HL-60 (cell line): ENCODE data around the gene GUCA2A.

Experiments
- DNase-seq, 2 experiments: peaks; one replicate each; pipeline ENCODE4 v3.0.0-alpha.2; 2010 to 2020; ENCODE audit warnings: low read depth in 1 of 2, low spot score in 1 of 2
- H3K27ac ChIP-seq: fragments of 250-450 bp; sonication (Bioruptor Pico); replicated peaks from 2 replicates; pipeline ENCODE4 v1.5.1; 2020; ENCODE audit warnings: mild to moderate bottlenecking, moderate library complexity
- H3K27me3 ChIP-seq: fragments of 250-450 bp; sonication (Bioruptor Pico); 2 replicates; pipeline ENCODE4 v1.5.1; 2021; ENCODE audit warnings: mild to moderate bottlenecking, moderate library complexity; ENCODE audit not compliant: insufficient read depth, poor library complexity, severe bottlenecking
- H3K4me3 ChIP-seq: replicated peaks from 2 replicates; pipeline ENCODE4 v1.5.1; 2011; ENCODE audit warnings: mild to moderate bottlenecking, control low read depth, low read length; ENCODE audit not compliant: insufficient read depth
- GABPA ChIP-seq: IDR thresholded peaks from 2 replicates; pipeline ENCODE4 v1.6.1; 2012; ENCODE audit warnings: low read depth
- POLR2AphosphoS5 ChIP-seq: IDR thresholded peaks from 2 replicates; pipeline ENCODE4 v1.6.1; 2012; ENCODE audit warnings: low read depth
- REST ChIP-seq: IDR thresholded peaks from 2 replicates; pipeline ENCODE4 v1.6.1; 2012; ENCODE audit warnings: low read depth; ENCODE audit not compliant: insufficient replicate concordance
- SPI1 ChIP-seq: IDR thresholded peaks from 2 replicates; pipeline ENCODE4 v1.6.1; 2012; ENCODE audit warnings: low read depth, mild to moderate bottlenecking, borderline replicate concordance
- TF ChIP-seq, protein P1 (sequence below): IDR thresholded peaks from one replicate; pipeline ENCODE4 v1.5.1; 2011; ENCODE audit warnings: low read length, control low read depth, inconsistent platforms; ENCODE audit not compliant: insufficient read depth

GUCA2A gene

GRCh38 chr1:42158189-42158588 is 6.4 kb downstream of the GUCA2A start:
- Histone ChIP-seq H3K27me3 (no peaks in the 10 kb centered on the region), H3K27ac (no peak overlapping the region), H3K4me3 (no peak overlapping the region)
- TF ChIP-seq, protein P1, sequence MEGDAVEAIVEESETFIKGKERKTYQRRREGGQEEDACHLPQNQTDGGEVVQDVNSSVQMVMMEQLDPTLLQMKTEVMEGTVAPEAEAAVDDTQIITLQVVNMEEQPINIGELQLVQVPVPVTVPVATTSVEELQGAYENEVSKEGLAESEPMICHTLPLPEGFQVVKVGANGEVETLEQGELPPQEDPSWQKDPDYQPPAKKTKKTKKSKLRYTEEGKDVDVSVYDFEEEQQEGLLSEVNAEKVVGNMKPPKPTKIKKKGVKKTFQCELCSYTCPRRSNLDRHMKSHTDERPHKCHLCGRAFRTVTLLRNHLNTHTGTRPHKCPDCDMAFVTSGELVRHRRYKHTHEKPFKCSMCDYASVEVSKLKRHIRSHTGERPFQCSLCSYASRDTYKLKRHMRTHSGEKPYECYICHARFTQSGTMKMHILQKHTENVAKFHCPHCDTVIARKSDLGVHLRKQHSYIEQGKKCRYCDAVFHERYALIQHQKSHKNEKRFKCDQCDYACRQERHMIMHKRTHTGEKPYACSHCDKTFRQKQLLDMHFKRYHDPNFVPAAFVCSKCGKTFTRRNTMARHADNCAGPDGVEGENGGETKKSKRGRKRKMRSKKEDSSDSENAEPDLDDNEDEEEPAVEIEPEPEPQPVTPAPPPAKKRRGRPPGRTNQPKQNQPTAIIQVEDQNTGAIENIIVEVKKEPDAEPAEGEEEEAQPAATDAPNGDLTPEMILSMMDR: no peak
- no peak for TF ChIP-seq GABPA
- TF ChIP-seq POLR2AphosphoS5: no peak
- no peak for TF ChIP-seq SPI1
- no peak for TF ChIP-seq REST
- no peak for DNase-seq

GRCh38 chr1:42157667-42158066 is 6.9 kb downstream of the GUCA2A start:
- H3K4me3 ChIP-seq: no peak overlapping the region
- TF ChIP-seq REST (no peak), SPI1 (peak; percentile 73)
- TF ChIP-seq, protein P1: peak; percentile 2
- H3K27ac ChIP-seq: no peak overlapping the region
- peak in 1 of 2 experiments; percentile 80 for DNase-seq
- no peaks in the 10 kb centered on the region for H3K27me3 ChIP-seq

DNA sequence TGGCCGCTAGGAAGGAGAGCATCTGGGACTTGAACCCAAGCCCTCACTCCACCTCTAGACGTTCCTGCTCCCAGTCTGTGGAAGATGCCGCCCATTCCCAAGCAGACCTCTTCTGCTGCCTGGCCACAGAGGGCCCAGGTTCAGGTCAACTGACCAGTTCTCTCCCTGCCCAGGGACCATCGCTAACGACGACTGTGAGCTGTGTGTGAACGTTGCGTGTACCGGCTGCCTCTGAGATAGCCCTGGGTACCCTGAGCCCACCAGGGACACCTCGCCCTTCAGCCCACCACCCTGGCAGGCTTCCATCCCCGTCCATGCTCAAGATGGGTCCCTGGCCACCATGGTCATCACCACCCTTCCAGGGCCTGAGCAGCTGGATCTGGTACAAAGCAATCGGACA is 9.2 kb downstream of the GUCA2A start:
- DNase-seq: no peak
- Histone ChIP-seq H3K27ac (no peak overlapping the region), H3K27me3 (no peaks in the 10 kb centered on the region), H3K4me3 (no peak overlapping the region)
- TF ChIP-seq, protein P1: no peak

DNA sequence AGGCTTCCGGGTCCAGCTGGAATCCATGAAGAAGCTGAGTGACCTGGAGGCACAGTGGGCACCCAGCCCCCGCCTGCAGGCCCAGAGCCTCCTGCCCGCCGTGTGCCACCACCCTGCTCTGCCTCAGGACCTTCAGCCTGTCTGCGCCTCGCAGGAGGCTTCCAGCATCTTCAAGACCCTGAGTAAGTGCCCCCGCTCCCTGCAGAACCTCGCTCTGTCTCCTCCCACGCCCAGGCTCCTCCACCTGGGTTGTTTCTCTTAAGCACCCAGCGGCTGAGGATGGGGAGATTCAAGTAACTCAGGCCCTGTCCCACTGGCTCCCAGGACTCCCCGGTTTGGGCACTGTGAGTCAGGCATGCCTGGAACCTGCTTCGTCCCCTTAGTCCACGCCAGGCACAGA is 9.9 kb downstream of the GUCA2A start:
- H3K27ac ChIP-seq: no peak overlapping the region
- no peak for TF ChIP-seq POLR2AphosphoS5
- TF ChIP-seq, protein P1: no peak
- no peak for TF ChIP-seq SPI1
- TF ChIP-seq REST: no peak
- no peak for TF ChIP-seq GABPA
- no peak for DNase-seq
- H3K27me3 ChIP-seq: peaks cover under 1% of the 10 kb centered on the region
- H3K4me3 ChIP-seq: no peak overlapping the region
